HG03342 (cell line): ENCODE results near the gene GMDS.
A peak's percentile ranks its signal among the peaks of the same experiment; 100 is the strongest.

Source experiments
- ATAC-seq: cut with Tn5 transposase; IDR thresholded peaks from one replicate; pipeline ENCODE4 v1.9.1; 2021; ENCODE audit warnings: mild to moderate bottlenecking, moderate library complexity; ENCODE audit not compliant: unreplicated experiment

The GMDS gene

GRCh38 chr6:2242311-2242710 is 3.1 kb downstream of the GMDS start:
- ATAC-seq, result no peak

DNA sequence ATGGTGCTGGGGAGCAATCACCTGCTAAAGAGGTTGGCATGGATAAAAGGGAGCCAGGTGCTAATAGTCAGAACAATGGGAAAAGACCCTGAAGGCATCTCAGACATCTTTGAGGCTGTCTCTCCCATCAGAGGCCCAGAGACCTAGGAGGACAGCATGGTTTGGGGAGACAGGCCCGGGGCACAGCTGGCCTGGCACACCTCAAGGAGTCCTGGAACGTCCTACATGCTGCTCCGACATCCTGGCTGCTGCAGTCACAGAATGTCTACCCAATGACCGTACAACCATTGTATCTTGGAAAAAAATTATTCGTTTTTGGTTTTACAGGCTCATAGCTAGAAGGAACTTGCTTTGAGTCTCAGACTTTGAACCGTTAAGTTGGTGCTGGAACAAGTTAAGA is 4.4 kb downstream of the GMDS start:
- ATAC-seq, result no peak

GRCh38 chr6:2237001-2237400 is 8.4 kb downstream of the GMDS start:
- ATAC-seq, result no peak

GRCh38 chr6:2235777-2236495 is 9.5 kb downstream of the GMDS start:
- ATAC-seq, result no peak

DNA sequence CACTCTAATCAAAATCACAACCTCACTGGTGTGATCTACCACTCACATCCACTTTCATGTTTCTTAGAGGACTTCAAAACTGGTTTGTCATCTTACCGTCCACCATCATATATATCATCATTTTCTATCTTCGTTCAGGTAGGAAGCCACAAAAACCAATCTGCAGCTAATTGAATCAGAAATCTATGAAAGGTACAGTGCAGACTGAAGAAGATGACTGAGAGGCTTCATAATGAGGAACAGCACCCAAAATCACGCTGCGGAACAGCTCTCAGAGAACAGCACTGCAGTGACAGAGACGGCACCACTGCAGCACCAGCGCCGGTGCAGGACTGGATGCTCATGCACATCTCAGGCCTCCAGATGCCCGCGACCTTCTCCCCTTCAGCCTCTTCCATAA is 13.0 kb downstream of the GMDS start:
- no peak for ATAC-seq

GRCh38 chr6:2231438-2231837 is 14.0 kb downstream of the GMDS start:
- no peak for ATAC-seq

DNA sequence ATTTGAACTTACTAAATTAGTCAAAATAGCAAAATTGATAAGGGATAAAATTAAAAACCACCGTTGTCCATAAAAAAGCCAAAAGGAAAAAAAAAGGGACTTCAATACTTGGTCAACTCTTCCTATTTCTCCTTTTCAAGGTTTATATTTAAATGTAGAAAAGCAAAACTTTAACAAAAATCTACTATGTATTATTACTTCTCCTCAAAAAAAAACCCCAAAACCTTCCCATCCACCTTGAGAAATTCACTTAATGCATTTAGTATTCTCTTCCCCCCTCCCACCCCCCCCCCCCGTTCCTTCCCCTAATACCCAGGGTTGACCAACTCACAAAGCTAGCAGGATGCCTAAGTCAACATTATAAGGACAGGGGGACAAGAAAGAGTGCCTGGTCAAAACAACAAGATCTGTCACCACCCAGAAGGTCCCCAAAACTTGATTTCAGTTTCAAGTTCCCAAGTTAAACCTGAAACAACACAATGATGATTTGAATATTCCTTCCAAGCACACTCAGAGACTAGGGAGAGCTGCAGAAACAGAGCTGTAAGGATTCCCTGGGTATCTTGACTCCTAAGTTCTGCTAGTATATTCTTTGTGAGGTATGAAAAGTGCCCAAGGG is 14.6 kb downstream of the GMDS start:
- peak; percentile 73 for ATAC-seq

- no peak for ATAC-seq
Measured at GRCh38 chr6:2229742-2230141, 15.7 kb downstream of the GMDS start.

- ATAC-seq, result no peak
Measured at GRCh38 chr6:2229039-2229438, 16.4 kb downstream of the GMDS start.

DNA sequence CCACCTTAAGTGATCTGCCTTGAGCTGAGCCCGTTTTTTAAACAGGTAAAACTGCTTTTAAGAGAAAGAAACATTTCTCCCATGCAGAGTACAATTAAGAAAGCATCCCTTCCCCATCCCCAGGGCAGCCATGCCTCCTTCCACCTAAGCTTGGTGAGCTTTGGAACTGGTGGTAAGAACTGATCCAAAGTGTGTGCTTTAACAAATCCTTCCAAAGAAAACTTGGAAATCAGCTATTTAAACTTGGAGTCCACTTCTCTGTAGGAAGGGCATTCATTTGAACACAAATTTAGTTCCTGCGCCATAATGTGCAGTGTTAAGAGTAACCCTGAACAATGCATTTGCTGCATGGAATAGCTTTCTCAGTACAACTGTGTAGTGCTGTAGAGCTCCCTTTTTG is 17.0 kb downstream of the GMDS start:
- no peak for ATAC-seq

- no peak for ATAC-seq
Measured at GRCh38 chr6:2226775-2227174, 18.6 kb downstream of the GMDS start.

DNA sequence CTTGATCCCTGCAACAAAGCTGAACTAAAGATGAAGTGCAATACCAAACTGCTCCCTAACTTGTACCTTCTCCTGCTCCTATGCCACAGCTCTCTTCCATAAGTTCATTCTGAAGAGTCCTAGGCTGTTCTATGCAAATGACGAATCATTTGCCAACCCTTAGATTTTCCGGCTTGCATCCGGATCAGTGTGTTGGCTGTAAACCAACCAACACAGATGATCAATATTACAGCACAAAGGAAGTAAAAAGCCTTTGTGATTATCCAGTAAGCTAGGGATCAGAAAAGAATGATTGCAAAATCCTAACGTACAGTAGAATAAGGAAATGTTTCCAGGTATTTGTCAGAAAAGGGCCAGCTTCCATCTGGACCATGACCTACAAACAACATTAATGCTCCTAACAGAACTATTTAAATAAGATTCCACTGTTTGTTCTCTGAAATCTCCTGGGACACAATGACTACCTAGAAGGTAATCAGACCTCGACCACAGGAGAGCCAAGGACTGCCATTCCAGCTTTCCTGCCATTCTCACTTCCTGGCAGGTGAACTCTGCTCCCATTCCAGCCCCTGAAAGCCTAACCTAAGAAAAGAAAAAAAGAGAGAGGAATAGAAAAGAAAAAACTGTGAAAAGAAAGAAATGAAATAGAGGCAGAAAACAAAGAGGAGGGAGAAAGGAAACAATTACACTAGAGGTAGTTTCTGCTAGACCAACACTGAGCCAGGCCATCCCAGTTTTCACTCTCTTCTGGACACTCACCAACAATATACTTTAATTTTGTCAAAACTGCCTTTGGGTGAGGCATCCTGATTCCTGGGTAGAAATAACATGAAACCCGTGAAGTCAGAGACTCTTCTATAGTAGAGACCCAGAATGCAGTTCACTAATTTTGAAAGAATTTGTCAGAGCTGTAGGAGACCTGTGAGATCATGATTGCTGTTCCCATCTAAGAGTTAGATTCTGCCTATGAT is 19.7 kb downstream of the GMDS start:
- ATAC-seq, result no peak

DNA sequence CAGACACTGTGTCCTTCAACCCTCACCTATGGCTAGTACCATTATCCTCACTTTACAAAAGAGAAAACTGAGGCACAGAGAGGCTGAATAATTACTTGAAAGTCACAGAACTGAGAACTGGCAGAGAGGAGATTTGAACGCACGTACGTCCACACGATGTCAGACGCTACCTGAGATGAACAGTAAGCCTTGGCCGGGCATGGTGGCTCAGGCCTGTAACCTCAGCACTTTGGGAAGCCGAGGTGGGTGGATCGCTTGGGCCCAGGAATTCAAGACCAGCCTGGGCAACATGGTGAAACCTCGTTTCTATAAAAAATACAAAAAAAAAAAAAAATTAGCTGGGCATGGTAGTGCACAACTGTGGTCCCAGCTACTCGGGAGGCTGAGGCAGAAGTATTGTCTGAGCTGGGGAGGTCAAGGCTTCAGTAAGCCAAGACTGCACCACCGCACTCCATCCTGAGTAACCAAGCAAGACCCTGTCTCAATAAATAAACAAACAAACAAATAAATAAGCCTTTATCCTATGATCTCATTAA is 20.5 kb downstream of the GMDS start:
- ATAC-seq, result no peak

- no peak for ATAC-seq
Measured at GRCh38 chr6:2222275-2222842, 23.0 kb downstream of the GMDS start.

DNA sequence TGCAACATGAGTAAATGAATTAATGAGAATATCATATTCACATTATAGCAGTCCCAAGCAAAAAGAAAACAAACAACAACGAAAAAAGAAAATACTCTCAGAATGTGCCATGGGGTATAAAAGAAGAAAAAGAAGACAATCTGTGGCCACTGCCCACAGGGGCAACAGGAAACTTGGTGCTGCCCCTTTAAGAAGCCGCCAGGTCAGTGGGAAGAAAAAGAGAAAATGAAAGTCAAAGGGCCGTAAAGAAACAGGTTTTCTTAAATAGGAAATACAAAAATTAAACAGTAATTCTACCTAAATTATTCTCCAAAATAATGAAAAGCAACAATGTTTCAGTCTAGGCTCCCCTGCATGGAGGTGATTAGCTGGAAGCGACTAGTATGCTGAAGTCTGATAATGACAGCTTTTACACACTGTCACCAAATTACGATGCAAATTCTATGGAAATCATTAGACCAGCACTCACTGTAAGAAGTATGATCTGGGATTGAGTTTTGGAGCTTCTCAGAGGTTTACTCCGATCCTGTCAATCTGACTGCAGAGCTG is 23.6 kb downstream of the GMDS start:
- ATAC-seq, result peak; percentile 60

GRCh38 chr6:2220154-2220553 is 25.3 kb downstream of the GMDS start:
- no peak for ATAC-seq

DNA sequence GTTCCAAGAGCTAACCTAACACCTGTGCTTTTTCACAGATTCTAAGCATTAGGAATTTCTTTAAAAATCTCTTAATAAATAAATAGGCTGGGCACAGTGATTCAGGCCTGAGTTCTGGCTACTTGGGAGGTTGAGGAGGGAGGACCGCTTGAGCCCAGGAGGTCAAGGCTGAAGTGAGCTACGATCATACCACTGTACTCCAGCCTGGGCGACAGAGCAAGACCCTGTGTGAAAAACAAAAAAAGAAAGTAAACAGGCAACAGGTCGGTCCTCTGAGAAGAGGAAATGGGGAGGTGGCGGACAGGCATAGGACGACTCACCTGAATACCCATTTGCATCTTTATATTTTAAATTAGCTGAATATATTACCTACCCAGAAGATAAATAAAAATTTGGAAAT is 26.5 kb downstream of the GMDS start:
- no peak for ATAC-seq

- no peak for ATAC-seq
Measured at GRCh38 chr6:2216794-2217383, 28.5 kb downstream of the GMDS start.

DNA sequence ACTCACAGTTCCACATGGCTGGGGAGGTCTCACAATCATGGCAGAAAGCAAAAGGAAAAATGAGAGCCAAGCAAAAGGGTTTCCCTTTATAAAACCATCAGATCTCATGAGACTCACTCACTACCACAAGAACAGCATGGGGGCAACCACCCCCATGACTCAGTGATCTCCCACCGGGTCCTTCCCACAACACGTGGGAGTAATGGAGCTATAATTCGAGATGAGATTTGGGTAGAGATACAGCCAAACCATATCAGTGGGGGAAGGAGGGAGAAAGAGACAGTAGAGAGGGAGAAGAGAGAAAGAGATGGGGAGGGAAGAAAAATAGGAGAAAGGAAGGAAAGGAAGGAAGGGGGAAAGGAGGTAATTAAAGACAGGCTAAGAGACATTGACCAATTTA is 30.1 kb downstream of the GMDS start:
- ATAC-seq, result no peak

DNA sequence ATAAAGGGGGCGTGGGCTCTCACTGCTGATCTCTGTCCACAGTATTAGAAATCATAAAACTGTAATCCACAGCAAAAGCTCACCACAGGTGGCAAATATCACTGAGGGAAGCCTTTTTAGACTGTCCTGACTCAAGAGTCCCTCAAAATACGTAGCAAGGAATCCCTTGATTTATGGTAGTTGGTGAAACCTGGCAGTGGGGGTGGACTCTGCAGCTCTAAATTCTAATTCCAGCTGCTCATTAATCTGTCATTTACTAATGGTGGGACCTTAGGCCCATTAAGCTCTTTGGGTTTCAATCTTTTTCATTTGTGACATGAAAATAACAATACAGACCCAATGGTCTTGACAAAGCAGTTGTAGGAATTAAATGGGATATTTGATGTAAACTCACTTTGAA is 32.3 kb downstream of the GMDS start:
- no peak for ATAC-seq
